Retinal pigment epithelial cell (primary cell): Measurements from ENCODE around the gene STT3B.

ENCODE experiments used
- DNase-seq: peaks from one replicate; pipeline ENCODE4 v3.0.0-alpha.2; 2010; ENCODE audit warnings: low read depth
- H3K4me3 ChIP-seq: 2 replicates; pipeline ENCODE4 v1.5.1; 2011; ENCODE audit warnings: mild to moderate bottlenecking, low read length, control low read depth, moderate library complexity
- TF ChIP-seq, protein P1 (sequence below): conservative IDR thresholded peaks from 2 replicates; pipeline ENCODE4 v1.5.1; 2011; ENCODE audit warnings: low read depth, low read length, control low read depth, inconsistent platforms

Gene STT3B

DNA sequence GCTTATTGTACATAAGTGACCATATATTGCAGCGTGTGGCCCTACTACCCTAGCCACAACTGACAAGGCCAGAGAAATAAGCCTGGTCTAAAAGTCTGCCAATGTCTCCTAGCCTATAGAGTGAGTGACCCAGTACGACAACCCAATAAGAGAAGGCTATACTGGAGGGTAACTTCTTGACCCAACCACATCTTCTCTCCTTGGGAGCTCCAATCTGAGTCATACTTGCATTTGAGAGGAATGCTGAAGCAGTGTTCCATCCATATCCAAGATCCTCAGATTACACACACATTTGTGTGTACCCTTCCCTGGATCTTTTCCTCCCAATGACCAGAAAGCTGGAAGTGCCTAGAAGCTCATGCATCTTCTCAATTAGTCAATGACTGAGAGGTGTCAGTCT lies 11.3 kb upstream of the STT3B start:
- H3K4me3 ChIP-seq = no peak overlapping the region
- TF ChIP-seq, protein P1, sequence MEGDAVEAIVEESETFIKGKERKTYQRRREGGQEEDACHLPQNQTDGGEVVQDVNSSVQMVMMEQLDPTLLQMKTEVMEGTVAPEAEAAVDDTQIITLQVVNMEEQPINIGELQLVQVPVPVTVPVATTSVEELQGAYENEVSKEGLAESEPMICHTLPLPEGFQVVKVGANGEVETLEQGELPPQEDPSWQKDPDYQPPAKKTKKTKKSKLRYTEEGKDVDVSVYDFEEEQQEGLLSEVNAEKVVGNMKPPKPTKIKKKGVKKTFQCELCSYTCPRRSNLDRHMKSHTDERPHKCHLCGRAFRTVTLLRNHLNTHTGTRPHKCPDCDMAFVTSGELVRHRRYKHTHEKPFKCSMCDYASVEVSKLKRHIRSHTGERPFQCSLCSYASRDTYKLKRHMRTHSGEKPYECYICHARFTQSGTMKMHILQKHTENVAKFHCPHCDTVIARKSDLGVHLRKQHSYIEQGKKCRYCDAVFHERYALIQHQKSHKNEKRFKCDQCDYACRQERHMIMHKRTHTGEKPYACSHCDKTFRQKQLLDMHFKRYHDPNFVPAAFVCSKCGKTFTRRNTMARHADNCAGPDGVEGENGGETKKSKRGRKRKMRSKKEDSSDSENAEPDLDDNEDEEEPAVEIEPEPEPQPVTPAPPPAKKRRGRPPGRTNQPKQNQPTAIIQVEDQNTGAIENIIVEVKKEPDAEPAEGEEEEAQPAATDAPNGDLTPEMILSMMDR = no peak
- DNase-seq = no peak

DNA sequence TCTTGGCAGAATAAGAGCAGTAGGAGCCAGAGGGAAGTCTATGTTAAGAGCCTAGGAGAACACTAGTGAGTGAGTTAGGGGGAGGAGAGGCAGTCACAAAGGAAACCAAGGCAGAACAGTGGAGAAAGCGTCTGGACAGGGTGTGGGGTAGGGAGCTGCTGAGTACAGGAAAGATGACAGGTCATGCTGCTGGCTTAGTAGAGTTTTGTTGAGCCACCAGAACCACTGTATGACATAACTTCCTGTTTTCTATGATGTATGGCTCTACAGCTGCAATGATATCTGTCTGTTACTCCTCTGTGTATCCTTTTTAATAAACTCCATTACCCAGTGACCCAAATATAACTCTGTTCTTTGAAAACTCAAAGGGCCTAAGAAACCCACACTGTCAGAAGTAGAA lies 10.6 kb upstream of the STT3B start:
- no peak for DNase-seq

DNA sequence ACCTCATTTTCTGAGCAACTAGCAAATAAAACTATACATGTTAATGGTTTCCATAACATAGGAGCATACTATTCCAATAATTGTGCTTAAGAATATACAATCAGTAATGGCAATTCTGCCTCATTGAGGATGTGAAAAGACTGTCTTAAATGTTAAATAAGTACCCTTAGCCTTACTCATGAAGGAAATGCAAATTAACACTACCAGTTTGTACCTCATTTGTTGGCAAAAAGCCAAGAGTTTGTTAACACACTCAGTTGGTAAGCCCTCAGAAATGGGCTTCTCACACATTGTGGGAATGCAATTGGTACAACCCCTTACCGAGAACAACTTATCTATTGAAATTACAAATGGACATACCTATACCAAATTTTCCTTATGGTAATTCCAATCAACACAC lies 9.2 kb upstream of the STT3B start:
- TF ChIP-seq, protein P1 = no peak
- H3K4me3 ChIP-seq = no peak overlapping the region
- DNase-seq = no peak

More for the DNA sequence above, 10.6 kb upstream of the STT3B start:
- TF ChIP-seq, protein P1 = no peak
- H3K4me3 ChIP-seq = no peak overlapping the region

DNA sequence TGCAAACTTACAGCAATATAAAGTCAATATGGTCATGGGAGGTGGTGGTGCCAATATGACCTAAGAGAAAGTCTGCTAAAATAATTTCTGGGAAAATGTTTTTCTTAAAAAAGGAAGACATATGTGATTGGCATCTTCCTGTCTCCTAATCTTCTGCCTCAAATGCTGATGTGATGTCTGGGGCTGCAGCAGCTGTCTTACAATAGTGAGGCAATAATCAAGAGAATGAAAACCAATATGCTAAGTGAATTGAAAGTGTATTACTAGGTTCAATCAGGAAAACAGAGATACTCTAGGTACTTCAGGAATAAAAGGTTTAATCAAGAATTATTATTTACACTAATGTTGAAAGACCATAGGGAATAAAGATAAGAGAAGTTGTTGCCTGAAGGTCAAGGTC lies 7.2 kb upstream of the STT3B start:
- no peak for DNase-seq
- TF ChIP-seq, protein P1 = no peak
- H3K4me3 ChIP-seq = no peak overlapping the region

DNA sequence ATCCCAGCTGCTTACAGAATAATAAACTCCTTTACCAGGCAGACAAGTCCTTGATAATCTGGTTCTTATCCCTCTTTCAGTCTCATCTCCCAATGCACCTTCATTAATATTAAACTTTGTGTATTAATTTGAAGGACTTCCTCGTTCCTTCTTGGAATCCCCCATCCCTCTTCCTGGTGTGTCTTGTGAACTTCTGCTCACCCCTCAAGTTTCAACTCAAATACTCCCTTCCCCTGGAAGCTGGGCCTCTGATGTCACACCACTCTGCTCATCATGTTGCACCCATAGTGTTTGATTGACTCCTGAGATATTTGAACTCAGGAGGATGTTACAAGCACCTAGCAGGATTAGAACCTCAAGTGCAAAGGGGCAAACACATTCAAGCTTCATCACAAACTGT lies 3.3 kb upstream of the STT3B start:
- TF ChIP-seq, protein P1 = no peak
- no peak overlapping the region for H3K4me3 ChIP-seq
- no peak for DNase-seq

DNA sequence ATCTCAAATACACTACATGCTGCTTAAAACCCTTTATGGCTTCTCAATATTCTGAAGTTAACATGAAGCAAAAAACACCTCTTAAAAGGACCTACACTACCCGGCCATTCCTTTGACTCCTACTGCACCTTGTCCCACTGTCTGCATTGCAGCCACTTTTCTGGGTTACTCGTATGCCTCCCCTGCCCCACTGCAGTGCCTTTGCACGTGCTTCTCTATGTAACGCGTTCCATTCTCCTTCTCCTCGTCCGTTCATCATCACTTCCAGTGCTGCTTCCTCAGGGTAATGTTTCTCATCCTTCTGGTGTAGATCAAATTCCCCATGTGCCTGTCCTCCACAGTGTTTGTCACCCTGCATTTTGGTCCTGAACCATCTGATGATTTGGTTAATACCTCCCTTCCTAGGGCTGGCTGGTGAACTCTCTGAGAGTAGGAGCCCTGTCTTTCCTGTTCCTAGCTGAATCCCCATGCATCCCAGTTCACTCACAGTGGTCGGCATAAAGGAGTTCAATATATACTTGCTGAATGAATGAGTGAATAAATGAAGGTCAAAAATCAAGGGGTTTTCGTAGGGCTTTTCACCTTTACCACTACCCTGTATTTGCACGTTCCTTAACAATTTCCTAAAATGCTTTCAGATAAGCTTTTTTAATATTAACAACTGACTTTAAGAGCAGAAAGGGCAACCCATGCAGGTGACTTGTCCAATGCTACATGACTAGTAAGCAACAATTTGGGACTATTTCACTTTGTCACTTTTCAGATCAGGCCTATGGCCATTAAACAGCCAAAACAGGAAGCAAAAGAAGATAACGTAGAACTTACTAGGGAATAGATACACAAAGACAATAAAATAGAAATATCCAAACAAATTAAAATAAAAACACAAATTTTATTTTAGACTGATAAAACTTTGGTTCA lies 2.4 kb upstream of the STT3B start:
- no peak for DNase-seq
- TF ChIP-seq, protein P1 = no peak
- H3K4me3 ChIP-seq = peak overlapping the region; percentile 78

DNA sequence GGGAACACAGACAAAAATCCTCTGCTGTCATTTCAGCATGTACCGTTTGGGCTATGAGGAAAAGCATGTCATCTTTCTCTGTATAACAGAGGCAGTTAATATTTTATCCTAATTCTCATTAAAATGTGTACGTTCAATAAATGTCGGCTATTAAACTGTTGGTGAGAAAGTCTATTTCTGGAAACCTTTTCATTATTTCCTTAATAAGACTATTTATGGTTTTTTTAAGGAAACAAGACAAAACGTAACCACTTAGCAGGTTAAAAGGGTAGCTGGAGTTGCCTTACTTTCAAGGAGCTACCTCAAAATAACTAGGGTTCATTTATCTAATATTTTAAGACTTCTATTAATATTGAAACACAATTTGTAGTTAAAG lies 1.8 kb upstream of the STT3B start:
- H3K4me3 ChIP-seq = peak overlapping the region; percentile 78
- DNase-seq = no peak
- TF ChIP-seq, protein P1 = no peak
